Neuronal stem cell (in vitro differentiated cells): Measurements from ENCODE around the gene METTL9.

Source experiments
- DNase-seq: peaks from one replicate; pipeline ENCODE4 v3.0.0-alpha.2; 2013; ENCODE audit warnings: low spot score
- H2AFZ ChIP-seq: one replicate; pipeline ENCODE4 v1.6.1; 2013; ENCODE audit warnings: mild to moderate bottlenecking, low read length, inconsistent platforms
- H2AK5ac ChIP-seq: 2 replicates; pipeline ENCODE4 v1.6.1; 2013; ENCODE audit warnings: low read depth, mild to moderate bottlenecking, inconsistent platforms, low read length, moderate library complexity, mixed read lengths
- H2BK120ac ChIP-seq: 2 replicates; pipeline ENCODE4 v1.6.1; 2013; ENCODE audit warnings: low read depth, mild to moderate bottlenecking, inconsistent platforms, low read length, moderate library complexity, mixed read lengths
- H2BK12ac ChIP-seq: one replicate; pipeline ENCODE4 v1.6.1; 2013; ENCODE audit warnings: low read length, inconsistent platforms
- H2BK15ac ChIP-seq: 2 replicates; pipeline ENCODE4 v1.6.1; 2013; ENCODE audit warnings: mild to moderate bottlenecking, low read length, inconsistent platforms, mixed read lengths
- H2BK5ac ChIP-seq: one replicate; pipeline ENCODE4 v1.6.1; 2013; ENCODE audit warnings: inconsistent platforms, mild to moderate bottlenecking, low read length, moderate library complexity
- H3K14ac ChIP-seq: one replicate; pipeline ENCODE4 v1.6.1; 2013; ENCODE audit warnings: low read length, inconsistent platforms
- H3K18ac ChIP-seq: 2 replicates; pipeline ENCODE4 v1.6.1; 2013; ENCODE audit warnings: low read length, inconsistent platforms
- H3K23ac ChIP-seq: 2 replicates; pipeline ENCODE4 v1.6.1; 2013; ENCODE audit warnings: low read depth, mild to moderate bottlenecking, mixed read lengths, low read length, inconsistent platforms; ENCODE audit not compliant: poor library complexity
- H3K27ac ChIP-seq: replicated peaks from 3 replicates; pipeline ENCODE4 v1.5.1; 2013; ENCODE audit warnings: low read length, inconsistent platforms
- H3K27me3 ChIP-seq, 3 experiments: 2 replicates each; pipeline ENCODE4 v1.6.1; 2013; ENCODE audit warnings: low read length in 3 of 3, mild to moderate bottlenecking in 2 of 3, inconsistent platforms in 1 of 3, low read depth in 1 of 3, mixed read lengths in 1 of 3, moderate library complexity in 1 of 3; ENCODE audit not compliant: control insufficient read depth in 3 of 3, insufficient read depth in 3 of 3
- H3K36me3 ChIP-seq, 2 donors: replicated peaks in 1 of 2; 2 replicates each; pipeline ENCODE4 v1.6.1; 2013; ENCODE audit warnings: low read length in 2 of 2; ENCODE audit not compliant: control insufficient read depth in 2 of 2, insufficient read depth in 2 of 2
- H3K4ac ChIP-seq: 2 replicates; pipeline ENCODE4 v1.6.1; 2013; ENCODE audit warnings: inconsistent platforms, mild to moderate bottlenecking, low read length, moderate library complexity
- H3K4me1 ChIP-seq, 2 donors: 1 replicate in 1 of 2; 2 replicates in 1 of 2; pipeline ENCODE4 v1.6.1; 2013; ENCODE audit warnings: low read length in 2 of 2, low read depth in 1 of 2; ENCODE audit not compliant: control insufficient read depth in 2 of 2, insufficient read depth in 1 of 2
- H3K4me2 ChIP-seq: one replicate; pipeline ENCODE4 v1.6.1; 2013; ENCODE audit warnings: mild to moderate bottlenecking, low read length, inconsistent platforms; ENCODE audit not compliant: insufficient read depth, poor library complexity, severe bottlenecking
- H3K4me3 ChIP-seq, 2 donors: 2 replicates each; pipeline ENCODE4 v1.5.1; 2013; ENCODE audit warnings: low read length in 2 of 2, mild to moderate bottlenecking in 2 of 2, inconsistent platforms in 1 of 2, moderate library complexity in 1 of 2
- H3K79me1 ChIP-seq: one replicate; pipeline ENCODE4 v1.6.1; 2013; ENCODE audit warnings: low read depth, mild to moderate bottlenecking, inconsistent platforms, low read length, moderate library complexity
- H3K9ac ChIP-seq: one replicate; pipeline ENCODE4 v1.6.1; 2013; ENCODE audit warnings: mild to moderate bottlenecking, low read depth, low read length, inconsistent platforms; ENCODE audit not compliant: poor library complexity
- H3K9me3 ChIP-seq, 2 donors: replicated peaks in 1 of 2; 2 replicates each; pipeline versions ENCODE3 to v1.6.1; 2013; ENCODE audit warnings: low read length in 2 of 2, mild to moderate bottlenecking in 2 of 2, inconsistent platforms in 1 of 2, low read depth in 1 of 2, mixed read lengths in 1 of 2, moderate library complexity in 1 of 2; ENCODE audit not compliant: control insufficient read depth in 2 of 2, insufficient read depth in 1 of 2
- H4K8ac ChIP-seq: one replicate; pipeline ENCODE4 v1.6.1; 2013; ENCODE audit warnings: low read depth, mild to moderate bottlenecking, inconsistent platforms, low read length, moderate library complexity
- H4K91ac ChIP-seq: one replicate; pipeline ENCODE4 v1.6.1; 2013; ENCODE audit warnings: low read length, low read depth, mild to moderate bottlenecking, inconsistent platforms; ENCODE audit not compliant: poor library complexity
- WGBS, 2 donors: extraction: QIAGEN DNeasy Blood & Tissue Kit; methylation state at CpG; one replicate each; pipeline ENCODE4 v1.1.7; 2013; ENCODE audit warnings: missing lambda C conversion rate in 2 of 2, mixed read lengths in 1 of 2; ENCODE audit not compliant: insufficient read length in 2 of 2, insufficient replicate concordance in 1 of 2; ENCODE audit errors: extremely low coverage in 2 of 2; 5-methylcytosine and 5-hydroxymethylcytosine counted together

Gene METTL9

DNA sequence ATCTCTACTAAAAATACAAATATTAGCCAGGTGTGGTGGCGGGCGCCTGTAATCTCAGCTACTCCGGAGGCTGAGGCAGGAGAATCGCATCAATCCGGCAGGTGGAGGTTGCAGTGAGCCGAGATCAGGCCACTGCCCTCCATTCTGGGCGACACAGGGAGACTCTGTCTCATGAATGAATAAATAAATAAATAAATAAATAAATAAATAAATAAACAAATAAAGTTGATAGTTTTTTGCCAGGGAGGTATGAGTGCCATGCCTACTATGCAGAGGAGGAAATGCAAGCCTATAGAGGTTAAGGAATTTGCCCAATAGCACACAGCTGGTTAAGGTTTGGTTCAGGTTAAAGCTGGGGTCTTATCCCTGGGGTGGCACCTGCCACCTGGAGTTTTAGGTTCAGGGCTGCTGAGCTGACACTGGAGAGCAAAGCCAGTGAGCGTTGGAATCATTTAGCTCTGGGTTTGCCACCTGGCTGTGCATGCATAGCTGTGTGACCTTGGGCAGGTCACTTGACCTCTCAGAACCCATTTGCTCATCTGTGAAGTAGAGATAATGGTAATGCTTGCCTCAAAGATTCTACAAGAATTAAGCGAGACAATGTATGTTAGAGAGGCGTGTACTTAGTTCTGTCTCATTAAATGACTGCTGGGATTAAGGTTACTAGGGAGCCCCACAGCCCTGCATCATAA is 65.6 kb downstream of the METTL9 start:
- no peak for DNase-seq
- Histone ChIP-seq H3K23ac (no peak overlapping the region), H3K9ac (no peak overlapping the region)

GRCh38 chr16:21666772-21667171 is 67.4 kb downstream of the METTL9 start:
- no peak overlapping the region for H4K91ac ChIP-seq
- no peaks in the 10 kb centered on the region for H3K27me3 ChIP-seq
- no peak overlapping the region for H3K9ac ChIP-seq
- no peak overlapping the region for H3K4ac ChIP-seq
- WGBS, 2 donors = no CpG with 5 or more reads among the region's 3 CpGs
- H3K4me3 ChIP-seq = no peak overlapping the region
- DNase-seq = peak; percentile 72
- H3K4me2 ChIP-seq = peak overlapping the region; percentile 29
- no peak overlapping the region for H2AK5ac ChIP-seq
- no peaks in the 10 kb centered on the region for H3K36me3 ChIP-seq
- H2AFZ ChIP-seq = peak overlapping the region; percentile 59
- H3K4me1 ChIP-seq = peaks cover 3 to 19% of the 10 kb centered on the region in 2 donors
- no peak overlapping the region for H2BK5ac ChIP-seq
- H3K9me3 ChIP-seq = no peaks in the 10 kb centered on the region
- H4K8ac ChIP-seq = no peak overlapping the region
- H3K27ac ChIP-seq = peak overlapping the region; percentile 93
- no peak overlapping the region for H3K18ac ChIP-seq
- H2BK120ac ChIP-seq = no peak overlapping the region
- H2BK12ac ChIP-seq = no peak overlapping the region
- H3K14ac ChIP-seq = no peak overlapping the region
- no peaks in the 10 kb centered on the region for H3K79me1 ChIP-seq
- H3K23ac ChIP-seq = no peak overlapping the region
- no peak overlapping the region for H2BK15ac ChIP-seq

More for the DNA sequence above, 65.6 kb downstream of the METTL9 start:
- no peak overlapping the region for H4K8ac ChIP-seq
- H3K4me2 ChIP-seq = peak overlapping the region; percentile 15
- no peak overlapping the region for H2BK12ac ChIP-seq
- peak overlapping the region; percentile 93 for H3K27ac ChIP-seq
- no peak overlapping the region for H3K14ac ChIP-seq
- peak overlapping the region; percentile 9 for H3K18ac ChIP-seq
- no peaks in the 10 kb centered on the region for H3K36me3 ChIP-seq
- no peak overlapping the region for H2BK5ac ChIP-seq
- H2AFZ ChIP-seq = no peak overlapping the region
- H4K91ac ChIP-seq = no peak overlapping the region
- no peak overlapping the region for H3K4me3 ChIP-seq
- H3K4me1 ChIP-seq = peaks cover 3 to 18% of the 10 kb centered on the region in 2 donors
- no peak overlapping the region for H2BK15ac ChIP-seq
- no CpG with 5 or more reads among the region's 10 CpGs for WGBS, 2 donors
- no peaks in the 10 kb centered on the region for H3K27me3 ChIP-seq
- H3K79me1 ChIP-seq = no peaks in the 10 kb centered on the region
- no peaks in the 10 kb centered on the region for H3K9me3 ChIP-seq
- no peak overlapping the region for H3K4ac ChIP-seq
- H2AK5ac ChIP-seq = no peak overlapping the region
- H2BK120ac ChIP-seq = no peak overlapping the region

DNA sequence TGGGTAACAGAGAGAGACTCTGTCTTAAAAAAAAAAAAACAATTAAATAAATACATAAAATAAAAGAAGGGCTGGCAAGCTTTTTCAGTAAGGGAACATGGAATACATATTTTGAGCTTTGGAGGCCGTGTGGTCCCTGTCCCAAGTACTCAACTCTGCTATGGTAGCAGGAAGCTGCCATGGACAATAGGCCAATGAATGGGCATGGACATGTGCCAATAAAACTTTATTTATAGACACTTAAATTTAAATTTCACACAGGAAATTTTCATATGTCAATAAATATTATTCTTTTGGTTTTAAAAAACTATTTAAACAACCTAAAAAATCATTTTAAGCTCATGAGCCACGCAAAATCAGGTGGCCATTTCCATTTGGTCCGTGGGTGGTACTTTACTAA is 68.2 kb downstream of the METTL9 start:
- no peak overlapping the region for H3K23ac ChIP-seq
- H4K91ac ChIP-seq = no peak overlapping the region
- H2BK12ac ChIP-seq = no peak overlapping the region
- no peak overlapping the region for H4K8ac ChIP-seq
- no peak overlapping the region for H2AFZ ChIP-seq
- H3K9me3 ChIP-seq = no peaks in the 10 kb centered on the region
- H3K27me3 ChIP-seq = no peaks in the 10 kb centered on the region
- no peak overlapping the region for H2BK5ac ChIP-seq
- H3K4me2 ChIP-seq = no peak overlapping the region
- H2BK120ac ChIP-seq = no peak overlapping the region
- H3K4me3 ChIP-seq = no peak overlapping the region
- H3K27ac ChIP-seq = peak overlapping the region; percentile 93
- no peaks in the 10 kb centered on the region for H3K79me1 ChIP-seq
- H2BK15ac ChIP-seq = no peak overlapping the region
- DNase-seq = no peak
- H3K4ac ChIP-seq = no peak overlapping the region
- no peak overlapping the region for H3K9ac ChIP-seq
- no peak overlapping the region for H3K14ac ChIP-seq
- H3K36me3 ChIP-seq = no peaks in the 10 kb centered on the region
- no peak overlapping the region for H3K18ac ChIP-seq
- no CpG with 5 or more reads among the region's 3 CpGs for WGBS, 2 donors
- peaks cover 3 to 19% of the 10 kb centered on the region in 2 donors for H3K4me1 ChIP-seq
- H2AK5ac ChIP-seq = no peak overlapping the region

DNA sequence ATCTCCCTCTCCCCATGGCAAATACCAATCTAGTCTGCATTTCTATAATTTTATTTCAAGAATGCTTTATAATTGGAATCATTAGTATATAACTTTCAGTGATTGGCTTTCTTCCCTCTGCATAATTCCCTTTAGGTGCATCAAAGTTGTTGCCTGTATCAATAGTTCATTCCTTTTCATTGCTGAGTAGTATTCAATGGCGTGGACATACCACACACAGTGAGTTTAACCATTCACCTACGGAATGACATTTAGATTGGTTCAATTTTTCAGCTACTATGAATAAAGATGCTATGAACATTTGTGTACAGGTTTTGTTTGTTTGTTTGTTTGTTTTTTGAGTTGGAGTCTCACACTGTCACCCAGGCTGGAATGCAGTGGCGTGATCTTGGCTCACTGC is 74.1 kb downstream of the METTL9 start:
- no peak overlapping the region for H4K8ac ChIP-seq
- no peak overlapping the region for H3K23ac ChIP-seq
- H3K9ac ChIP-seq = no peak overlapping the region
- H2BK12ac ChIP-seq = no peak overlapping the region
- H3K4ac ChIP-seq = no peak overlapping the region
- H3K79me1 ChIP-seq = no peaks in the 10 kb centered on the region
- no peaks in the 10 kb centered on the region for H3K36me3 ChIP-seq
- H3K4me3 ChIP-seq = no peak overlapping the region
- no peak overlapping the region for H2BK5ac ChIP-seq
- no peak overlapping the region for H3K27ac ChIP-seq
- H3K27me3 ChIP-seq = peaks cover 0 to 4% (median 0%) of the 10 kb centered on the region in 3 experiments
- H2AFZ ChIP-seq = no peak overlapping the region
- H2BK15ac ChIP-seq = no peak overlapping the region
- H2BK120ac ChIP-seq = no peak overlapping the region
- no peak overlapping the region for H3K14ac ChIP-seq
- H2AK5ac ChIP-seq = no peak overlapping the region
- no peak for DNase-seq
- no CpG with 5 or more reads among the region's 3 CpGs for WGBS, 2 donors
- H3K4me2 ChIP-seq = no peak overlapping the region
- H4K91ac ChIP-seq = no peak overlapping the region
- no peak overlapping the region for H3K18ac ChIP-seq
- H3K9me3 ChIP-seq = no peaks in the 10 kb centered on the region
- H3K4me1 ChIP-seq = peaks cover 0 to 2% of the 10 kb centered on the region in 2 donors
